HG02763 (cell line): ENCODE data around the gene KLHDC8A.

Source experiments
- ATAC-seq: cut with Tn5 transposase; IDR thresholded peaks from one replicate; pipeline ENCODE4 v1.9.1; 2021; ENCODE audit warnings: mild to moderate bottlenecking, moderate library complexity; ENCODE audit not compliant: unreplicated experiment

The KLHDC8A gene

GRCh38 chr1:205321162-205321958 lies 35.4 kb downstream of the KLHDC8A start, which contains the start of gene NUAK2:
Gene NUAK2, minus strand, starts transcription at chr1:205321745. Its CDS starts 117 bp downstream, at chr1:205321628.
- peak; percentile 55 for ATAC-seq

- no peak for ATAC-seq
These were observed 37.4 kb downstream of the KLHDC8A start for GRCh38 chr1:205319081-205320018.

GRCh38 chr1:205318231-205318991 lies 38.3 kb downstream of the KLHDC8A start:
- no peak for ATAC-seq

DNA sequence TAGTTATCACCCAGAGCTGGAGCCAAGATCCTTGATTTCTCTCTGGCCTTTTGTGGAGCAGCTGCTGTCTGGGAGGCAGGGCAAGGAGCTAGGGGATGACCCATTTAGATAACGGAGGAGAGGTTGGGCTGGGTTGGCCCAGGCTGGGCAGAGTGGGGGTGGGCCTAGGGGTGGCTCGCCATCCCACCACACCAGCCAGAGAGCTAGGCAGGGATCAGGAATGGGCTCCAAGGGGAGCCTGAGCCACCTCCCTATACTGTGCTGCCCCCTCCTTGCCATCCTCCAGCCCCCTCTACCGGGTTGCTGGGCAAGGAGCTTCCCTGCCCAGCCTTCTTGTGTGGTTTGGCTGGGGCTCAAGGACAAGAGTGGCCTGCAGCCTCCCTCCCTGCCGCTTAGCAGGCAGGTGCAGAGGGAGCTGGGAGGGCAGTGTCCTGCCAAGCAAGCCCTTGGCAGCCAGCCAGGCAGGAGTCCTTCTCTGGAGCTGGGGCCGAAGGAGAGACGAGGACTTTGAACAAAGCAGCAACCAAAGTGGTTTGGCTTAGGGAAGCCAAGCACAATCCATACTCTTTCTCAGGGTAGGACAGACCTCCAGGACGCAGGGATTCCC lies 39.3 kb downstream of the KLHDC8A start:
- ATAC-seq, result no peak

DNA sequence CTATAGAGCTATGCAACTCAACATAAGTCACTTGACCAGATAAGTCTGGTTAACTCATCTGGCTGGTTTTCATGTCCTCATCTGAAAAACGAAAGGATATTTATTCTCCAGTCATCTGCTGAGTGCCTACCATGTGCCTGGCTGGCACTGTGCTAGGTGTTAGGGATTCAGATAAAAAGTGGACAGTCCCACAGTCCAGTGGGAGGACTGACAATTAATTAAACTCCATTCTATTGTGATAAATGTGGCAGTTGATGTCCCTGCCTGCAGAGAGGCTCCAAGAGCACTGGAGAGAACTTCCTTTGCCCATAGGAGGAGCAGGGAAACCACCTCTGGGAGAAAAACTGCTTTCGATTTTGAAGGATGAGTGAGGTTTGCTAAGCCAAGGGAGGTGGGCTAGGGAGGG lies 40.6 kb downstream of the KLHDC8A start:
- ATAC-seq, result no peak

DNA sequence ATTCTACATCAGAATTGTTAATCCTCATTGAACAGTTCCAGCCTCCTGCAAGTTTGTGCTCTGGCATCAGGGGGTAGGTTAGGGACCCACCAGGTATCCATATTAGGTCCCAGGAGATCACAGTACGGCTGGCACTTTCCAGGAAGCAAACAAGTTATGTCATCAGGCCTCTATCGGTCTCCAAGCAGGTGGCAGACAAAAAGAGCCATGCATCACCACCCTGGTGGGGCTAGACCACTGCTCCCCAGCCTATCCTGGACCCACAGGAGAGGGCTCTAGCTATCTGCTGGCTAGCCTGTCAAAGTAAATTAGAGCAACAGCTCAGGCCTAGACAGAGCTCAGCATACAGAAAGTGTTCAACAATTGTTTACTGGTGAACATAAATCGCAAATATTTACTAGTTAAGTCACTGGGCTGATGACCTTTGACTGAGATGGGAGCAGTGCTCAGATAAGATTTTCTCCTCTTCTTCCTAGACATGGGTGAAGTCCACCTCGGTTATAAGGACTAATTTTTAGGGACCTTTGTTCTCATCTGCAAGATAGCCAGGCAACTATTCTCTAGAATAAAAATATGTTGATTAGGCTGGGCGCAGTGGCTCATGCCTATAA lies 41.6 kb downstream of the KLHDC8A start:
- ATAC-seq, result no peak

DNA sequence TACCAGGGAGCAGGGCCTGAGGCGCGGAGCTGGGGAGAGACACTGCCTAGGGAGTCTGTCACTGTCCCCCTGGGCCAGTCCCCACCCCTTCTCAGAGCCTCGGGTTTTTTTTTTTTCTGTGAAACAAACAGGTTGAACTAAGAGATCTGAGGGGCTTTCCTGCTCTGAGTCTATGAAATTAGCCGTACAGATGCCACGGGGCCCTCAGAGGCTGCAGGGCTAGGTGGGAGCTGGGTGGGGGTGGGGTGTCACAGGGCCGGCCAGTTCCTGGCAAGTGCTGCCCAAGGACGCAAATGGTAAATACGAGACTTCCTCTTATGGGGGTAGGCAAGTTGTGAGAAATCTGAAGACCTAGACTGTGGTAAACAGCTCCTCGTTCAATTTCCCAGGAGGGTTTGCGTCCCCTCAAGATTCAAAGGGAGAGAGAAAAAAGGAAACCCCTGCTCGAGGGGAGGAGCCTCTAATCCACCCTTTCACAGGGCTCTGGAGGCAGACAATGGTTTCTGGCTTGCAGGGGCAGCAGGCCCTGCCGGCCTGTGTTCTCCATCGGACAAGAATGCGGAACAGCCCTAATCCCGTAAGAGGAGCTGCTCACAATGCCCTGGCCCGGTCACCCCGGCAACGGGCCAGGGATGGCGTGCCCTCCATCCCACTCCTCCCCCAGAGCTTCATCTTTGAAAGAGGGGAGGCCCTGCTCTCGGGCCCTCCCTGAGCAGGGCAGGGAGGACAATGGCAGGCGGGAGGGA lies 43.0 kb downstream of the KLHDC8A start:
- peak; percentile 55 for ATAC-seq

DNA sequence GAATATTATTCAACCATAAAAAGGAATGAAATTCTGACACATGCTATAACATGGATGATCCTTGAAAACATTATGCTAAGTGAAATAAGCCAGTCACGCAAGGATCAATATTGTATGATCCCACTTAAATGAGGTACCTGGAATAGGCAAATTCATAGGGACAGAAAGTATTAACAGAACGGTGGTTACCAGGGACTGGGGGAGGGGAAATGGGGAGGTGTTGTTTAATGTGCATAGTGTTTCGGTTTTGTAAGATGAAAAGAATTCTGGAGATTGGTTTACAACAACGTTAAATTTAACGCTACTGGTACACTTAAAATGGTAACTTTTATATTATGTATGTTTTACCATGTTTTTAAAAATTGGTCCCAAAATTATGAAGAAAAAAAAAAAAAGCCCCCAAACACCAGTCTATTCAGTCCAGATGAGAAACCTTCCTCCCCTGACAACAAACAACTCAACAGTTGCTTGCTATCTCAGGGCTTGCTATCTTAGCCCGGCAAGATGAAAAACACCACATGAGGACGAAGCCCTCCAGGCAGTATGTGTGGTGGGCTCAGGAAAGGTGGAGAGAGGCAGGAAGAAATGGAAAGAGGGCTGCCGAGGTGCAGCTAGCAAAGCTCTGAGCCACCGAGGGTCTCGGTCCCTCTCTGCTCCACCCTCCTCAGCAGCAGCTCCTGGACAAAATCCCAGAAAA lies 43.7 kb downstream of the KLHDC8A start:
- no peak for ATAC-seq

DNA sequence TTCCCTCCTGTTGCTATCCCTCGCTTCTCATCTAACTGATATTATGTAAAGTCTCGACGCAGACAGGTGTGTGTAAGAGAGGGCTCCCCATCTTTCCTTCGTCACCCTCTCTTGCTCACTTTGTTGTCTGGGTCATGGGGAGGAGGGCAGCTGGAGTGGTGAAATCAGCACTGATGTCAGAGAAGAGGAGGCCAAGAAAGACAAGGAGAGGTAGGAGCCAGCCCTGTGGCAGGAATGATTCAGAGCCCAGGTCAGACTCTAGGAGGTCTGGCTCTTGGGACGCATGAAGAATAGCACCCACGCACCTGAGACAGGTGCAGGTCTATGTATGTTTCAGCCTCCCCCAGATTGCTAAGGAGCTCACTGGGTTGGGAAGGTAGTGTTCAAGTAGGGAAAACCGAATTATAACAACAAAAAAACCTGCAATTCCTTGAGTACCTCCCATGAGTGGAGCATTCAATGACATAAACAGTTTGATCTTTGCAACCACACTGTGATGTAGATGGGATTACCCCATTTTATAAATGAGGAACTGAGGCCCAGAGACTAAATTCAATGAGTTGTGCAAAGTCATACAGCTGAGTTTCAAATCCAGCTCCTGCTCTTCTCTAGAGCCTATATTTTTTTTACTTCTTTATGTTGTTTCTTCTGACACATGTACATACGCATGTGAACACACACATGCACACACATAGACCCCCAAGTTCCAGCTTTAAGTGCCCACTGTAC lies 45.6 kb downstream of the KLHDC8A start:
- ATAC-seq, result no peak

- ATAC-seq, result no peak
These were observed 47.0 kb downstream of the KLHDC8A start for GRCh38 chr1:205309741-205310140.

- ATAC-seq, result no peak
These were observed 49.7 kb downstream of the KLHDC8A start for GRCh38 chr1:205306929-205307566.

- no peak for ATAC-seq
These were observed 52.0 kb downstream of the KLHDC8A start for GRCh38 chr1:205304695-205305070.

- ATAC-seq, result no peak
These were observed 52.6 kb downstream of the KLHDC8A start for GRCh38 chr1:205304046-205304694.

DNA sequence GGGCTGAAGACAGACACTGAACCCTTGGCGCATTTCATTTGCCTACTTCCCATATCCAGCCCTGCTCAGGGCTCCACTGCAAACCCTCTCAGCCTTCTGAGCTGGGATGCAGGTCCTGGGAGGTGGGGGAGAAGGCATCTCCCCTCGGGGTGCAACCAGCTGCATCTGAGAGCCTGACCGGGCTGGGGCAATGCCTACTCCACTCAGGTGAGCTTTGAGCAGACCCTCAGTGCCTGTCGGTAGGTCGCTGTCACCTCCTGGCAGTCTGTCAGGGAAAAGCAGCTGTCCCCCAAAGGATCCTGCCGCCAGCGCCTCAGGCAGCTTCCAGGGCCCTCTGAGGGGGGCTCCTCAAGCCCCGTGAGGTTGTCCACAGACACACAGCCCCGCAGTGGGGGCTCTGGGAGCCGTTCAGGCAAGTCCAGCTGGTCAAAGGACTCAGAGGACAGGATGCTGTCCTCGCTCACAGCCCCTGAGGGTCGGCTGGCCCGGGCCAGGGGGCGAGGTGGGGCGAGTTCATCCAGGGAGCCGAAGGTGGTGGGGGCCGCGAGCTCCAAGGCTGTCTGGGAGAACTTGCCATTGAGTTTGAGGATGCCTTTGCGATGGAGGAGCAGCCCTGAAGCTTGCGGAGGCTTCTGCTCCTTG lies 53.4 kb downstream of the KLHDC8A start:
- ATAC-seq, result no peak

- no peak for ATAC-seq
These were observed 54.7 kb downstream of the KLHDC8A start for GRCh38 chr1:205301842-205302588.

GRCh38 chr1:205301205-205301821 lies 55.4 kb downstream of the KLHDC8A start:
- no peak for ATAC-seq
